HCT116 (cell line): Measurements from ENCODE around the gene DNM2. TPM values are rescaled to one million over a fixed set of nuclear protein-coding genes. Genes with fewer than 3 reads are reported as not detected.

ENCODE experiments used
- ATAC-seq: fragments of 200-7000 bp; cut with Tn5 transposase; 2 replicates; pipeline ENCODE4 v1.9.1; 2020; ENCODE audit warnings: mild to moderate bottlenecking, moderate library complexity
- BruUV-seq: library from RNA; stranded (reverse); fragments of 400-500 nt; replicated peaks from 2 replicates; lab custom pipeline; 2021; lab: Mats Ljungman, UMichigan
- CTCF ChIA-PET: fragments of 300-600 bp; sonication (Branson Sonifier 250); formaldehyde crosslinking; loops from one replicate; lab custom pipeline; 2021; ENCODE audit warnings: antibody characterized with exemption; lab: Charles Lee
- POLR2A ChIA-PET: fragments of 300-600, 350-600 bp; sonication (Branson Sonifier 250); formaldehyde crosslinking; loops from one replicate; lab custom pipeline; 2021; ENCODE audit warnings: antibody characterized with exemption; lab: Charles Lee
- RAD21 ChIA-PET, 2 experiments: fragments of 300-600 bp; sonication (Branson Sonifier 250); formaldehyde crosslinking; loops; one replicate each; lab custom pipeline; 2023; ENCODE audit warnings: low total read pairs in 2 of 2; ENCODE audit not compliant: uncharacterized antibody in 2 of 2, unreplicated experiment in 2 of 2, low non-redundant PET in 1 of 2; lab: Charles Lee
- DNase-seq: peaks from one replicate; pipeline ENCODE4 v3.0.0-alpha.2; 2010; ENCODE audit warnings: low read depth, low spot score
- H2AFZ ChIP-seq: fragments of 200-600 bp; shearing (Covaris generic), sonication (generic); 2 replicates; pipeline ENCODE4 v1.6.1; 2017; ENCODE audit warnings: low read depth, mixed run types, mixed read lengths, antibody characterized with exemption, low read length; ENCODE audit not compliant: poor library complexity, severe bottlenecking
- H3K27ac ChIP-seq: 2 replicates; pipeline ENCODE4 v1.5.1; 2012; ENCODE audit warnings: low read depth, low read length
- H3K27me3 ChIP-seq: fragments of 200-600 bp; sonication (generic); 2 replicates; pipeline ENCODE4 v1.6.1; 2016; ENCODE audit warnings: mixed run types, low read length, mixed read lengths; ENCODE audit not compliant: insufficient read depth
- H3K36me3 ChIP-seq, 2 experiments: fragments of 200-500 bp in 1 of 2; fragments of 200-600 bp in 1 of 2; sonication (Bioruptor generic) in 1 of 2; sonication (generic) in 1 of 2; 2 replicates each; pipeline versions ENCODE4 v1.5.1 to v1.6.1; 2014 to 2016; ENCODE audit warnings: low read length in 2 of 2, inconsistent platforms in 1 of 2, mixed read lengths in 1 of 2, mixed run types in 1 of 2; ENCODE audit not compliant: insufficient read depth in 2 of 2, control insufficient read depth in 1 of 2
- H3K4me1 ChIP-seq, 2 experiments: fragments of 200-600 bp in 1 of 2; sonication (generic) in 1 of 2; 2 replicates each; pipeline versions ENCODE4 v1.5.1 to v1.6.1; 2012 to 2017; ENCODE audit warnings: low read length in 2 of 2, inconsistent platforms in 1 of 2, mild to moderate bottlenecking in 1 of 2, mixed read lengths in 1 of 2, mixed run types in 1 of 2, moderate library complexity in 1 of 2; ENCODE audit not compliant: insufficient read depth in 2 of 2, control insufficient read depth in 1 of 2
- H3K4me2 ChIP-seq: fragments of 200-600 bp; sonication (generic); 2 replicates; pipeline ENCODE4 v1.6.1; 2017; ENCODE audit warnings: mixed run types, low read length, mixed read lengths
- H3K4me3 ChIP-seq, 2 experiments: fragments of 200-600 bp in 1 of 2; sonication (generic) in 1 of 2; replicated peaks in 1 of 2; 2 replicates each; pipeline ENCODE4 v1.5.1; 2011 to 2016; ENCODE audit warnings: low read length in 2 of 2, control low read depth in 1 of 2, low read depth in 1 of 2, mild to moderate bottlenecking in 1 of 2, mixed read lengths in 1 of 2, mixed run types in 1 of 2
- H3K79me2 ChIP-seq: fragments of 200-600 bp; sonication (generic); 2 replicates; pipeline ENCODE4 v1.6.1; 2017; ENCODE audit warnings: mild to moderate bottlenecking, mixed run types, low read length, moderate library complexity, mixed read lengths; ENCODE audit not compliant: insufficient read depth
- H3K9ac ChIP-seq: fragments of 200-600 bp; sonication (generic); 2 replicates; pipeline ENCODE4 v1.6.1; 2016; ENCODE audit warnings: low read length, mixed read lengths
- H3K9me2 ChIP-seq: fragments of 200-600 bp; sonication (generic), shearing (Covaris generic); 2 replicates; pipeline ENCODE4 v1.6.1; 2017; ENCODE audit warnings: mixed run types, mild to moderate bottlenecking, moderate library complexity; ENCODE audit not compliant: insufficient read depth
- H3K9me3 ChIP-seq, 2 experiments: fragments of 200-500 bp in 1 of 2; fragments of 200-600 bp in 1 of 2; sonication (Bioruptor generic) in 1 of 2; sonication (generic) in 1 of 2; 2 replicates each; pipeline ENCODE4 v1.6.1; 2014 to 2017; ENCODE audit warnings: low read length in 2 of 2, mixed read lengths in 2 of 2, inconsistent platforms in 1 of 2, low read depth in 1 of 2, mild to moderate bottlenecking in 1 of 2, mixed run types in 1 of 2, moderate library complexity in 1 of 2; ENCODE audit not compliant: control insufficient read depth in 1 of 2, insufficient read depth in 1 of 2
- H4K20me1 ChIP-seq: fragments of 200-600 bp; sonication (generic), shearing (Covaris generic); 2 replicates; pipeline ENCODE4 v1.6.1; 2017; ENCODE audit warnings: mixed run types, mild to moderate bottlenecking, moderate library complexity; ENCODE audit not compliant: insufficient read depth
- ATF3 ChIP-seq: IDR thresholded peaks from 2 replicates; pipeline ENCODE4 v1.6.1; 2012
- CEBPB ChIP-seq: IDR thresholded peaks from 2 replicates; pipeline ENCODE4 v1.6.1; 2012; ENCODE audit warnings: low read depth
- CTCF ChIP-seq, 3 experiments: fragments of 200-600 bp in 1 of 3; sonication (generic) in 1 of 3; IDR thresholded peaks in 2 of 3; conservative IDR thresholded peaks in 1 of 3; 2 replicates each; pipeline ENCODE4 v1.5.1; 2012 to 2017; ENCODE audit warnings: low read depth in 2 of 3, low read length in 2 of 3, antibody characterized with exemption in 1 of 3, borderline replicate concordance in 1 of 3, control low read depth in 1 of 3, mild to moderate bottlenecking in 1 of 3, mixed read lengths in 1 of 3, mixed run types in 1 of 3, moderate library complexity in 1 of 3; ENCODE audit not compliant: insufficient read depth in 1 of 3
- EGR1 ChIP-seq: IDR thresholded peaks from 2 replicates; pipeline ENCODE4 v1.6.1; 2012; ENCODE audit warnings: low read depth
- ELF1 ChIP-seq: IDR thresholded peaks from 2 replicates; pipeline ENCODE4 v1.6.1; 2012; ENCODE audit warnings: low read depth, borderline replicate concordance
- EZH2 ChIP-seq: fragments of 200-600 bp; sonication (generic); IDR thresholded peaks from 2 replicates; pipeline ENCODE4 v1.6.1; 2017; ENCODE audit warnings: antibody characterized with exemption, mixed run types
- FOSL1 ChIP-seq: IDR thresholded peaks from 2 replicates; pipeline ENCODE4 v1.6.1; 2012; ENCODE audit warnings: low read depth
- JUND ChIP-seq: IDR thresholded peaks from 2 replicates; pipeline ENCODE4 v1.6.1; 2012
- MAX ChIP-seq: IDR thresholded peaks from 2 replicates; pipeline ENCODE4 v1.6.1; 2012
- POLR2AphosphoS5 ChIP-seq: IDR thresholded peaks from 2 replicates; pipeline ENCODE4 v1.6.1; 2011; ENCODE audit warnings: mild to moderate bottlenecking, low read depth, low read length, moderate library complexity
- RAD21 ChIP-seq: IDR thresholded peaks from 2 replicates; pipeline ENCODE4 v1.6.1; 2012; ENCODE audit warnings: low read depth, mild to moderate bottlenecking
- REST ChIP-seq: IDR thresholded peaks from 2 replicates; pipeline ENCODE4 v1.6.1; 2012; ENCODE audit warnings: low read depth
- SIN3A ChIP-seq: IDR thresholded peaks from 2 replicates; pipeline ENCODE4 v1.6.1; 2012; ENCODE audit warnings: low read depth
- SRF ChIP-seq: IDR thresholded peaks from 2 replicates; pipeline ENCODE4 v1.6.1; 2012; ENCODE audit warnings: low read depth
- TCF7L2 ChIP-seq: IDR thresholded peaks from 2 replicates; pipeline ENCODE4 v1.7.0; 2011; ENCODE audit warnings: borderline replicate concordance, inconsistent platforms; ENCODE audit not compliant: insufficient read depth, insufficient read length; ENCODE audit errors: extremely low read depth
- YY1 ChIP-seq: IDR thresholded peaks from 2 replicates; pipeline ENCODE4 v1.6.1; 2011; ENCODE audit warnings: low read length, low read depth, moderate library complexity, mild to moderate bottlenecking; ENCODE audit not compliant: insufficient replicate concordance; ENCODE audit errors: extremely low read depth
- ZBTB33 ChIP-seq: IDR thresholded peaks from 2 replicates; pipeline ENCODE4 v1.6.1; 2011; ENCODE audit warnings: mild to moderate bottlenecking, low read length, moderate library complexity; ENCODE audit not compliant: insufficient replicate concordance; ENCODE audit errors: extremely low read depth
- ZFX ChIP-seq: fragments of 450-650 bp; IDR thresholded peaks from 2 replicates; pipeline ENCODE4 v1.6.1; 2017
- ZNF274 ChIP-seq: fragments of 200-500 bp; sonication (Bioruptor generic); IDR thresholded peaks from 2 replicates; pipeline ENCODE4 v1.6.1; 2014; ENCODE audit warnings: mild to moderate bottlenecking, low read depth, low read length, inconsistent platforms
- intact Hi-C: fragments of 100-400 bp; cut with micrococcal nuclease; formaldehyde crosslinking; loops from 2 replicates; pipeline ENCODE4 v1.10.0; 2022
- total RNA-seq: library from RNA; stranded (reverse); gene quantifications from one replicate; pipeline ENCODE4 v1.2.1, GENCODE V29; 2021; ENCODE audit not compliant: unreplicated experiment

The DNM2 gene
- total RNA-seq, 1 experiment from 2014 or later = 183 TPM

GRCh38 chr19:10838377-10838776 lies 120.5 kb downstream of the DNM2 start:
- Histone ChIP-seq H3K9me2 (no peaks in the 10 kb centered on the region), H3K4me2 (no peak overlapping the region), H3K4me1 (peaks cover 10 to 22% of the 10 kb centered on the region in 2 experiments; a peak in 3 of 4 replicates), H3K9me3 (no peaks in the 10 kb centered on the region; a peak in 1 of 4 replicates), H3K27ac (no peak overlapping the region), H3K9ac (no peak overlapping the region), H3K79me2 (no peaks in the 10 kb centered on the region), H3K36me3 (peaks cover 0 to 4% of the 10 kb centered on the region in 2 experiments; a peak in 1 of 4 replicates), H3K4me3 (no peak overlapping the region)
- no peak for ATAC-seq
- no peak for DNase-seq
- RAD21 ChIA-PET = no interaction called here
- POLR2A ChIA-PET = no interaction called here
- BruUV-seq = no TSS peak
- intact Hi-C loops = no loop called here
- TF ChIP-seq ZNF274 (no peak), MAX (no peak), FOSL1 (no peak), ZFX (no peak), RAD21 (no peak), ELF1 (no peak), EGR1 (no peak), TCF7L2 (no peak), SIN3A (no peak), YY1 (no peak), CTCF (IDR thresholded peaks at IDR 0.05 in 2 of 3, conservative IDR thresholded peaks at IDR 0.05 in 1 of 3; ENCODE audit: borderline replicate concordance in 1 of 3, insufficient read depth in 1 of 3, low read depth in 2 of 3, low read length in 2 of 3) (no peak), ATF3 (no peak), CEBPB (no peak), POLR2AphosphoS5 (no peak), JUND (no peak), ZBTB33 (no peak), EZH2 (no peak), REST (no peak), SRF (no peak)
- TF ChIP-seq, all 23 proteins: peak for 0
- Histone ChIP-seq H2AFZ (no peak overlapping the region), H3K27me3 (no peaks in the 10 kb centered on the region), H4K20me1 (no peaks in the 10 kb centered on the region)
- CTCF ChIA-PET = interaction anchor here (1.0 kb wide), 1 partner anchor 20 kb away, joined by 3 read pairs; no protein-coding TSS in a partner anchor
